ENCODE results near the gene AOPEP.

AOPEP gene

GRCh38 chr9:94983552-94983951, 257.1 kb downstream of the AOPEP start:
- no peak overlapping the region for H3K4me3 ChIP-seq (ENCODE audit: low read length in 2 of 2)
- H3K27ac ChIP-seq (ENCODE audit: low read length), result no peak overlapping the region
- no peaks in the 10 kb centered on the region for H3K27me3 ChIP-seq (ENCODE audit: control insufficient read depth in 1 of 2, insufficient read depth in 2 of 2, low read length in 2 of 2)
- no peak overlapping the region for H3K9ac ChIP-seq (ENCODE audit: low read length in 2 of 2)
- H3K4me1 ChIP-seq (ENCODE audit: control insufficient read depth, insufficient read depth, low read length), result no peaks in the 10 kb centered on the region
- H3K9me3 ChIP-seq (ENCODE audit: control insufficient read depth in 2 of 2, low read length in 2 of 2), result no peaks in the 10 kb centered on the region
- no peaks in the 10 kb centered on the region for H3K36me3 ChIP-seq (ENCODE audit: control insufficient read depth in 2 of 2, insufficient read depth in 2 of 2, low read length in 2 of 2)

- no peak overlapping the region for H3K27ac ChIP-seq (ENCODE audit: low read length)
- H3K9ac ChIP-seq (ENCODE audit: low read length in 2 of 2), result no peak overlapping the region
- no peaks in the 10 kb centered on the region for H3K36me3 ChIP-seq (ENCODE audit: control insufficient read depth in 2 of 2, insufficient read depth in 2 of 2, low read length in 2 of 2)
- H3K4me1 ChIP-seq (ENCODE audit: control insufficient read depth, insufficient read depth, low read length), result no peaks in the 10 kb centered on the region
- H3K9me3 ChIP-seq (ENCODE audit: control insufficient read depth in 2 of 2, low read length in 2 of 2), result no peaks in the 10 kb centered on the region
- no peaks in the 10 kb centered on the region for H3K27me3 ChIP-seq (ENCODE audit: control insufficient read depth in 1 of 2, insufficient read depth in 2 of 2, low read length in 2 of 2)
- no peak overlapping the region for H3K4me3 ChIP-seq (ENCODE audit: low read length in 2 of 2)
Observed at GRCh38 chr9:94984891-94985476, 258.5 kb downstream of the AOPEP start.

GRCh38 chr9:94985649-94986048, 259.1 kb downstream of the AOPEP start:
- Histone ChIP-seq H3K9ac (ENCODE audit: low read length in 2 of 2) (no peak overlapping the region), H3K27ac (ENCODE audit: low read length) (no peak overlapping the region), H3K9me3 (ENCODE audit: control insufficient read depth in 2 of 2, low read length in 2 of 2) (no peaks in the 10 kb centered on the region), H3K36me3 (ENCODE audit: control insufficient read depth in 2 of 2, insufficient read depth in 2 of 2, low read length in 2 of 2) (no peaks in the 10 kb centered on the region), H3K27me3 (ENCODE audit: control insufficient read depth in 1 of 2, insufficient read depth in 2 of 2, low read length in 2 of 2) (no peaks in the 10 kb centered on the region), H3K4me1 (ENCODE audit: control insufficient read depth, insufficient read depth, low read length) (no peaks in the 10 kb centered on the region), H3K4me3 (ENCODE audit: low read length in 2 of 2) (no peak overlapping the region)

GRCh38 chr9:94987731-94988130, 261.2 kb downstream of the AOPEP start:
- Histone ChIP-seq H3K9me3 (ENCODE audit: control insufficient read depth in 2 of 2, low read length in 2 of 2) (no peaks in the 10 kb centered on the region), H3K27ac (ENCODE audit: low read length) (no peak overlapping the region), H3K4me3 (ENCODE audit: low read length in 2 of 2) (no peak overlapping the region), H3K9ac (ENCODE audit: low read length in 2 of 2) (no peak overlapping the region), H3K36me3 (ENCODE audit: control insufficient read depth in 2 of 2, insufficient read depth in 2 of 2, low read length in 2 of 2) (no peaks in the 10 kb centered on the region), H3K27me3 (ENCODE audit: control insufficient read depth in 1 of 2, insufficient read depth in 2 of 2, low read length in 2 of 2) (no peaks in the 10 kb centered on the region), H3K4me1 (ENCODE audit: control insufficient read depth, insufficient read depth, low read length) (no peaks in the 10 kb centered on the region)

- no peak overlapping the region for H3K9ac ChIP-seq (ENCODE audit: low read length in 2 of 2)
- no peaks in the 10 kb centered on the region for H3K36me3 ChIP-seq (ENCODE audit: control insufficient read depth in 2 of 2, insufficient read depth in 2 of 2, low read length in 2 of 2)
- no peak overlapping the region for H3K4me3 ChIP-seq (ENCODE audit: low read length in 2 of 2)
- H3K27ac ChIP-seq (ENCODE audit: low read length), result no peak overlapping the region
- peaks cover 12% of the 10 kb centered on the region for H3K4me1 ChIP-seq (ENCODE audit: control insufficient read depth, insufficient read depth, low read length)
- H3K27me3 ChIP-seq (ENCODE audit: control insufficient read depth in 1 of 2, insufficient read depth in 2 of 2, low read length in 2 of 2), result no peaks in the 10 kb centered on the region
- no peaks in the 10 kb centered on the region for H3K9me3 ChIP-seq (ENCODE audit: control insufficient read depth in 2 of 2, low read length in 2 of 2)
Observed at GRCh38 chr9:94990897-94991561, 264.5 kb downstream of the AOPEP start.

- Histone ChIP-seq H3K9me3 (ENCODE audit: control insufficient read depth in 2 of 2, low read length in 2 of 2) (no peaks in the 10 kb centered on the region), H3K9ac (ENCODE audit: low read length in 2 of 2) (no peak overlapping the region), H3K27me3 (ENCODE audit: control insufficient read depth in 1 of 2, insufficient read depth in 2 of 2, low read length in 2 of 2) (no peaks in the 10 kb centered on the region), H3K36me3 (ENCODE audit: control insufficient read depth in 2 of 2, insufficient read depth in 2 of 2, low read length in 2 of 2) (no peaks in the 10 kb centered on the region), H3K4me1 (ENCODE audit: control insufficient read depth, insufficient read depth, low read length) (peaks cover 21% of the 10 kb centered on the region), H3K27ac (ENCODE audit: low read length) (no peak overlapping the region), H3K4me3 (ENCODE audit: low read length in 2 of 2) (no peak overlapping the region)
Observed at GRCh38 chr9:94991961-94992907, 265.7 kb downstream of the AOPEP start.

GRCh38 chr9:94993160-94993820, 266.8 kb downstream of the AOPEP start:
- no peaks in the 10 kb centered on the region for H3K27me3 ChIP-seq (ENCODE audit: control insufficient read depth in 1 of 2, insufficient read depth in 2 of 2, low read length in 2 of 2)
- no peak overlapping the region for H3K9ac ChIP-seq (ENCODE audit: low read length in 2 of 2)
- no peaks in the 10 kb centered on the region for H3K9me3 ChIP-seq (ENCODE audit: control insufficient read depth in 2 of 2, low read length in 2 of 2)
- peaks cover 21% of the 10 kb centered on the region for H3K4me1 ChIP-seq (ENCODE audit: control insufficient read depth, insufficient read depth, low read length)
- H3K27ac ChIP-seq (ENCODE audit: low read length), result no peak overlapping the region
- no peaks in the 10 kb centered on the region for H3K36me3 ChIP-seq (ENCODE audit: control insufficient read depth in 2 of 2, insufficient read depth in 2 of 2, low read length in 2 of 2)
- no peak overlapping the region for H3K4me3 ChIP-seq (ENCODE audit: low read length in 2 of 2)

GRCh38 chr9:94993821-94994165, 267.3 kb downstream of the AOPEP start:
- Histone ChIP-seq H3K4me3 (ENCODE audit: low read length in 2 of 2) (no peak overlapping the region), H3K9me3 (ENCODE audit: control insufficient read depth in 2 of 2, low read length in 2 of 2) (no peaks in the 10 kb centered on the region), H3K36me3 (ENCODE audit: control insufficient read depth in 2 of 2, insufficient read depth in 2 of 2, low read length in 2 of 2) (no peaks in the 10 kb centered on the region), H3K27me3 (ENCODE audit: control insufficient read depth in 1 of 2, insufficient read depth in 2 of 2, low read length in 2 of 2) (no peaks in the 10 kb centered on the region), H3K4me1 (ENCODE audit: control insufficient read depth, insufficient read depth, low read length) (peaks cover 21% of the 10 kb centered on the region), H3K9ac (ENCODE audit: low read length in 2 of 2) (no peak overlapping the region), H3K27ac (ENCODE audit: low read length) (no peak overlapping the region)

GRCh38 chr9:94995048-94995693, 268.7 kb downstream of the AOPEP start:
- Histone ChIP-seq H3K36me3 (ENCODE audit: control insufficient read depth in 2 of 2, insufficient read depth in 2 of 2, low read length in 2 of 2) (no peaks in the 10 kb centered on the region), H3K27me3 (ENCODE audit: control insufficient read depth in 1 of 2, insufficient read depth in 2 of 2, low read length in 2 of 2) (no peaks in the 10 kb centered on the region), H3K4me3 (ENCODE audit: low read length in 2 of 2) (no peak overlapping the region), H3K27ac (ENCODE audit: low read length) (peak overlapping the region; percentile 82), H3K9me3 (ENCODE audit: control insufficient read depth in 2 of 2, low read length in 2 of 2) (no peaks in the 10 kb centered on the region), H3K9ac (ENCODE audit: low read length in 2 of 2) (peak overlapping the region in 1 of 2 donors; percentile 31), H3K4me1 (ENCODE audit: control insufficient read depth, insufficient read depth, low read length) (peaks cover 24% of the 10 kb centered on the region)

- Histone ChIP-seq H3K4me1 (ENCODE audit: control insufficient read depth, insufficient read depth, low read length) (peaks cover 26% of the 10 kb centered on the region), H3K36me3 (ENCODE audit: control insufficient read depth in 2 of 2, insufficient read depth in 2 of 2, low read length in 2 of 2) (no peaks in the 10 kb centered on the region), H3K27me3 (ENCODE audit: control insufficient read depth in 1 of 2, insufficient read depth in 2 of 2, low read length in 2 of 2) (no peaks in the 10 kb centered on the region), H3K9ac (ENCODE audit: low read length in 2 of 2) (peak overlapping the region in 1 of 2 donors; percentile 38), H3K27ac (ENCODE audit: low read length) (peak overlapping the region; percentile 82), H3K4me3 (ENCODE audit: low read length in 2 of 2) (peak overlapping the region in 1 of 2 donors; percentile 2), H3K9me3 (ENCODE audit: control insufficient read depth in 2 of 2, low read length in 2 of 2) (no peaks in the 10 kb centered on the region)
Observed at GRCh38 chr9:94996641-94997040, 270.1 kb downstream of the AOPEP start.

All from stomach smooth muscle (tissue), 2 donors.